A549 (cell line): ENCODE results near the gene LBHD2. TPM values are rescaled to one million over a fixed set of nuclear protein-coding genes. Genes with fewer than 3 reads are reported as not detected.

Source experiments
- ATAC-seq, 2 experiments: fragments of 200-7000 bp in 1 of 2; fragments of >200 bp in 1 of 2; cut with Nextera tagmentation in 1 of 2; cut with Tn5 transposase in 1 of 2; 3 replicates each; pipeline versions ENCODE4 v1.8.0 to v1.9.1; 2018 to 2020; ENCODE audit warnings: mild to moderate bottlenecking in 1 of 2, moderate library complexity in 1 of 2
- CTCF ChIA-PET: fragments of 300-600 bp; sonication (Branson Sonifier 250); formaldehyde crosslinking; extraction: SDS; loops from one replicate; lab custom pipeline; 2021; ENCODE audit warnings: antibody characterized with exemption, inconsistent platforms; lab: Yijun Ruan, JAX
- POLR2A ChIA-PET: fragments of 350-600 bp; formaldehyde crosslinking; extraction: SDS; loops from one replicate; lab custom pipeline; 2021; ENCODE audit warnings: antibody characterized with exemption, inconsistent platforms; lab: Yijun Ruan, JAX
- DNase-seq, 2 experiments: peaks; one replicate each; pipeline versions ENCODE4 v3.0.0 to v3.0.0-alpha.2; 2011 to 2016; ENCODE audit warnings: low read depth in 1 of 2, low spot score in 1 of 2
- FAIRE-seq: peaks from 2 replicates; lab custom pipeline; 2011; peaks lifted over from hg19 to GRCh38; lab: Jason Lieb, UNC
- H3K27ac ChIP-seq, 2 experiments: fragments of >200 bp; sonication (Bioruptor Twin); formaldehyde crosslinking; 3 replicates each; pipeline ENCODE4 v1.5.1; 2016 to 2017
- H3K4me1 ChIP-seq: fragments of >200 bp; sonication (Bioruptor Twin); formaldehyde crosslinking; 3 replicates; pipeline ENCODE4 v1.6.1; 2016
- H3K4me2 ChIP-seq: fragments of >200 bp; sonication (Bioruptor Twin); formaldehyde crosslinking; 3 replicates; pipeline ENCODE4 v1.6.1; 2016
- H3K4me3 ChIP-seq: fragments of >200 bp; sonication (Bioruptor Twin); formaldehyde crosslinking; 3 replicates; pipeline ENCODE4 v1.5.1; 2016
- H3K9me3 ChIP-seq: fragments of >200 bp; sonication (Bioruptor Twin); formaldehyde crosslinking; 3 replicates; pipeline ENCODE4 v1.6.1; 2016
- BHLHE40 ChIP-seq: IDR thresholded peaks from 2 replicates; pipeline ENCODE4 v1.6.1; 2012; ENCODE audit warnings: low read depth, low read length, inconsistent platforms
- CEBPB ChIP-seq, 2 experiments: fragments of >200 bp in 1 of 2; sonication (Bioruptor Twin) in 1 of 2; formaldehyde crosslinking in 1 of 2; IDR thresholded peaks; 2 replicates each; pipeline ENCODE4 v1.6.1; 2012 to 2016
- CHD2 ChIP-seq: fragments of 150-350 bp; IDR thresholded peaks from 2 replicates; pipeline ENCODE4 v1.6.1; 2014; ENCODE audit warnings: low read length; ENCODE audit not compliant: partially characterized antibody
- EHF ChIP-seq: fragments of 250-450 bp; sonication (Bioruptor Pico); IDR thresholded peaks from 2 replicates; pipeline ENCODE4 v1.5.0; 2020; ENCODE audit warnings: mild to moderate bottlenecking
- ELK1 ChIP-seq: fragments of 150-350 bp; IDR thresholded peaks from 2 replicates; pipeline ENCODE4 v1.6.1; 2014; ENCODE audit warnings: low read depth, mild to moderate bottlenecking, low read length
- EP300 ChIP-seq, 2 experiments: fragments of >200 bp; sonication (Bioruptor Twin); formaldehyde crosslinking; IDR thresholded peaks; 2 replicates in 1 of 2; 3 replicates in 1 of 2; pipeline ENCODE4 v1.6.1; 2016 to 2017
- FOSB ChIP-seq: fragments of 250-450 bp; sonication (Bioruptor Pico); IDR thresholded peaks from 2 replicates; pipeline ENCODE4 v1.5.0; 2020; ENCODE audit warnings: mild to moderate bottlenecking, moderate library complexity
- GATA3 ChIP-seq: IDR thresholded peaks from 2 replicates; pipeline ENCODE4 v1.6.1; 2012; ENCODE audit warnings: borderline replicate concordance
- HOXA7 ChIP-seq: fragments of 250-450 bp; sonication (Bioruptor Pico); IDR thresholded peaks from 2 replicates; pipeline ENCODE4 v1.5.0; 2020; ENCODE audit warnings: mild to moderate bottlenecking, moderate library complexity
- HOXB13 ChIP-seq: fragments of 250-450 bp; sonication (Bioruptor Pico); IDR thresholded peaks from 2 replicates; pipeline ENCODE4 v1.5.0; 2020; ENCODE audit warnings: low read depth, mild to moderate bottlenecking, moderate library complexity
- MAFK ChIP-seq: fragments of 450-650 bp; IDR thresholded peaks from 2 replicates; pipeline ENCODE4 v1.6.1; 2014; ENCODE audit not compliant: partially characterized antibody
- MYC ChIP-seq: IDR thresholded peaks from 2 replicates; pipeline ENCODE4 v1.6.1; 2012; ENCODE audit warnings: mild to moderate bottlenecking, inconsistent platforms, low read length, improper control_type of control experiment, borderline replicate concordance
- PBX3 ChIP-seq: IDR thresholded peaks from 2 replicates; pipeline ENCODE4 v1.6.1; 2012
- RAD21 ChIP-seq, 2 experiments: fragments of >200 bp in 1 of 2; sonication (Bioruptor Twin) in 1 of 2; formaldehyde crosslinking in 1 of 2; IDR thresholded peaks in 1 of 2; conservative IDR thresholded peaks in 1 of 2; 2 replicates in 1 of 2; 3 replicates in 1 of 2; pipeline ENCODE4 v1.6.1; 2012 to 2018; ENCODE audit warnings: inconsistent platforms in 1 of 2
- RCOR1 ChIP-seq: fragments of 150-350 bp; IDR thresholded peaks from 2 replicates; pipeline ENCODE4 v1.6.1; 2014; ENCODE audit warnings: antibody characterized with exemption, low read length, low read depth
- RNF2 ChIP-seq: fragments of 200-600 bp; sonication (generic); IDR thresholded peaks from 2 replicates; pipeline ENCODE4 v1.6.1; 2016; ENCODE audit warnings: low read depth, mild to moderate bottlenecking, antibody characterized with exemption, moderate library complexity, borderline replicate concordance
- SREBF2 ChIP-seq: fragments of 450-650 bp; IDR thresholded peaks from 2 replicates; pipeline ENCODE4 v1.6.1; 2014; ENCODE audit warnings: mild to moderate bottlenecking, moderate library complexity
- ZFP36 ChIP-seq: fragments of 450-650 bp; IDR thresholded peaks from 2 replicates; pipeline ENCODE4 v1.6.1; 2014; ENCODE audit warnings: borderline replicate concordance; ENCODE audit not compliant: partially characterized antibody
- ZNF302 ChIP-seq: fragments of 250-450 bp; sonication (Bioruptor Pico); IDR thresholded peaks from 2 replicates; pipeline ENCODE4 v1.9.0; 2021; ENCODE audit warnings: inconsistent platforms, mild to moderate bottlenecking, moderate library complexity
- ZSCAN20 ChIP-seq: fragments of 250-450 bp; sonication (Bioruptor Pico); IDR thresholded peaks from 2 replicates; pipeline ENCODE4 v1.8.0; 2022; ENCODE audit warnings: mild to moderate bottlenecking, moderate library complexity
- WGBS: methylation state at CpG from one replicate; pipeline ENCODE4 v1.1.6; 2017; ENCODE audit errors: missing lambda C conversion rate; 5-methylcytosine and 5-hydroxymethylcytosine counted together
- polyA plus RNA-seq, 4 experiments: library from polyadenylated mRNA; depleted of rRNA in 3 of 4; stranded (reverse); fragments of >200 nt; fragmentation: RNase III in 1 of 4; extraction: RNeasy Plus Mini Kit Qiagen cat#74134 plus additional on column Dnase treatment in 1 of 4; gene quantifications; 2 replicates in 3 of 4; 3 replicates in 1 of 4; pipeline ENCODE4 v1.2.3, GENCODE V29; 2011 to 2017
- TF ChIP-seq, protein P1 (sequence below): IDR thresholded peaks from 2 replicates; pipeline ENCODE4 v1.6.1; 2012
- TF ChIP-seq, protein P2 (sequence below): fragments of >200 bp; sonication (Bioruptor Twin); formaldehyde crosslinking; IDR thresholded peaks from 3 replicates; pipeline ENCODE4 v1.6.1; 2016
- TF ChIP-seq, protein P3 (sequence below): fragments of 250-450 bp; sonication (Bioruptor Pico); IDR thresholded peaks from 2 replicates; pipeline ENCODE4 v1.5.0; 2021; ENCODE audit warnings: mild to moderate bottlenecking, moderate library complexity, borderline replicate concordance
- TF ChIP-seq, protein P4 (sequence below): IDR thresholded peaks from 2 replicates; pipeline ENCODE4 v1.6.1; 2012; ENCODE audit warnings: low read depth, borderline replicate concordance

The LBHD2 gene
- polyA plus RNA-seq, 2 of the 4 experiments (the other 2 are of a cell fraction), result not detected

- H3K27ac ChIP-seq, result peak overlapping the region; percentile 86 to 98
- no peaks in the 10 kb centered on the region for H3K9me3 ChIP-seq
- TF ChIP-seq EHF (CRISPR knock-in tag) (0 out of 2 replicates have a peak, but pooled peaks have one; percentile 6), RAD21 (conservative IDR thresholded peaks at IDR 0.05 in 1 of 2, IDR thresholded peaks at IDR 0.05 in 1 of 2) (no peak), RNF2 (no peak), RCOR1 (no peak)
- TF ChIP-seq, protein P1, sequence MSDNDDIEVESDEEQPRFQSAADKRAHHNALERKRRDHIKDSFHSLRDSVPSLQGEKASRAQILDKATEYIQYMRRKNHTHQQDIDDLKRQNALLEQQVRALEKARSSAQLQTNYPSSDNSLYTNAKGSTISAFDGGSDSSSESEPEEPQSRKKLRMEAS, result peak; percentile 48
- H3K4me3 ChIP-seq, result no peak overlapping the region
- peak overlapping the region; percentile 85 for H3K4me2 ChIP-seq
- POLR2A ChIA-PET, result interaction anchor here (1.1 kb wide), 1 partner anchor 9 kb away, joined by 3 read pairs; no protein-coding TSS in a partner anchor
- DNase-seq, result peak in 1 of 2 experiments; percentile 66
- ATAC-seq, result peak in 1 of 2 experiments; percentile 2; a peak in 3 of 6 replicates
- no peak for FAIRE-seq
- 39% methylated on average over 8 of the region's 11 CpGs for WGBS
- CTCF ChIA-PET, result interaction anchor here (0.8 to 3.7 kb wide), 7 partner anchors 8 to 193 kb away, joined by 3 to 13 read pairs (median 4); partner anchors contain the start of gene TNFAIP2
- peaks cover 93% of the 10 kb centered on the region for H3K4me1 ChIP-seq
These were observed 28.6 kb downstream of the LBHD2 start for GRCh38 chr14:103112400-103113243.

DNA sequence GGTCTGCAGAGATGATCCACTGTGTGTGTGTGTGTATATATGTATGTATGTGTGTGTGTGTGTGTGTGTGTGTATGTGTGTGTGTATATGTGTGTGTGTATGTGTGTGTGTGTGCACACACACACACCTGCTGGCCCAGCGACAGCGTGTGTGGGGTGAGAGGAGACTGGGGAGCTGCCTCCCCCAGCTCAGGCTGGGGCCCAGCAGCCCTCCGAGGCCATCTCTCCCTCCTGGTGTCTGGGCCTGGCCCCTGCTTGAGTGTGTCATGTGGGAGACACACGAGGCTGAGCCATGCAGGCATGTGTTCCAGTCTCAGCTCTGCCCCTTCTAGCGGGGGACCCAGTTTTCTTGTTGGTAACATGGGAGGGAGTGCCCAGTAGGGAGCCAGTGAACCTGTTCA, 29.3 kb downstream of the LBHD2 start:
- H3K4me2 ChIP-seq, result peak overlapping the region; percentile 85; the same call in 1 of the 3 replicates
- WGBS, result 80% methylated on average over 4 of the region's 5 CpGs

DNA sequence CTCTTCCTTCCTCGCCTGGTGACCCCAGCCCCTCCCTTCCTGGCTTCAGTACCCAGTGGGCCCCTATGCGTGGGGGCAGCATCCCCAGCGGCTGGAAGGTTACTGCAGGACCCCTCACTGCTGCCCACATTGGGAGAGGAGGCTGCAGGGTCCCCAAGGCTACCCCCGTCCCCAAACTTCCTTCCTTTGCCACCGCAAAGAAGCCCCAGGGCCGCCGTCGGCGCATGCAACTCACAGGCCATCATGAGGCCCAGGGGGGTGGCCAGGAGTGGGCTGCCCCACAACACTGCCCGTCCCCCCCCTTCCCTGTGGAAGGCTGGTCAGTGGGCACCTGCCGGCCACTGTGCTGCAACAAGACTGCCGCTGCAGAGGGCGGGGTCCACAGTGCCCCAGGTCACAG, 29.8 kb downstream of the LBHD2 start:
- peak overlapping the region; percentile 86 to 98; a peak in 5 of 6 replicates for H3K27ac ChIP-seq
- CTCF ChIA-PET, result interaction anchor here (1.3 kb wide), 1 partner anchor 9 kb away, joined by 7 read pairs; no protein-coding TSS in a partner anchor
- WGBS, result 82% methylated on average over 11 of the region's 13 CpGs
- peaks cover 93% of the 10 kb centered on the region for H3K4me1 ChIP-seq
- ATAC-seq, result no peak
- no peak for DNase-seq
- no peaks in the 10 kb centered on the region for H3K9me3 ChIP-seq
- H3K4me3 ChIP-seq, result no peak overlapping the region
- POLR2A ChIA-PET, result no interaction called here
- no peak for FAIRE-seq
- H3K4me2 ChIP-seq, result no peak overlapping the region
- TF ChIP-seq PBX3 (no peak), BHLHE40 (no peak), ZFP36 (no peak), HOXB13 (no peak), FOSB (CRISPR knock-in tag) (no peak), ZSCAN20 (CRISPR knock-in tag) (no peak), CHD2 (no peak), SREBF2 (no peak), ELK1 (no peak), MAFK (no peak), CEBPB (IDR thresholded peaks at IDR 0.05) (no peak)
- TF ChIP-seq, protein P2, sequence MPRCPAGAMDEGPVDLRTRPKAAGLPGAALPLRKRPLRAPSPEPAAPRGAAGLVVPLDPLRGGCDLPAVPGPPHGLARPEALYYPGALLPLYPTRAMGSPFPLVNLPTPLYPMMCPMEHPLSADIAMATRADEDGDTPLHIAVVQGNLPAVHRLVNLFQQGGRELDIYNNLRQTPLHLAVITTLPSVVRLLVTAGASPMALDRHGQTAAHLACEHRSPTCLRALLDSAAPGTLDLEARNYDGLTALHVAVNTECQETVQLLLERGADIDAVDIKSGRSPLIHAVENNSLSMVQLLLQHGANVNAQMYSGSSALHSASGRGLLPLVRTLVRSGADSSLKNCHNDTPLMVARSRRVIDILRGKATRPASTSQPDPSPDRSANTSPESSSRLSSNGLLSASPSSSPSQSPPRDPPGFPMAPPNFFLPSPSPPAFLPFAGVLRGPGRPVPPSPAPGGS, result no peak
- TF ChIP-seq, protein P3, sequence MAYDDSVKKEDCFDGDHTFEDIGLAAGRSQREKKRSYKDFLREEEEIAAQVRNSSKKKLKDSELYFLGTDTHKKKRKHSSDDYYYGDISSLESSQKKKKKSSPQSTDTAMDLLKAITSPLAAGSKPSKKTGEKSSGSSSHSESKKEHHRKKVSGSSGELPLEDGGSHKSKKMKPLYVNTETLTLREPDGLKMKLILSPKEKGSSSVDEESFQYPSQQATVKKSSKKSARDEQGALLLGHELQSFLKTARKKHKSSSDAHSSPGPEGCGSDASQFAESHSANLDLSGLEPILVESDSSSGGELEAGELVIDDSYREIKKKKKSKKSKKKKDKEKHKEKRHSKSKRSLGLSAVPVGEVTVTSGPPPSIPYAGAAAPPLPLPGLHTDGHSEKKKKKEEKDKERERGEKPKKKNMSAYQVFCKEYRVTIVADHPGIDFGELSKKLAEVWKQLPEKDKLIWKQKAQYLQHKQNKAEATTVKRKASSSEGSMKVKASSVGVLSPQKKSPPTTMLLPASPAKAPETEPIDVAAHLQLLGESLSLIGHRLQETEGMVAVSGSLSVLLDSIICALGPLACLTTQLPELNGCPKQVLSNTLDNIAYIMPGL (CRISPR knock-in tag), result no peak
- TF ChIP-seq, protein P4, sequence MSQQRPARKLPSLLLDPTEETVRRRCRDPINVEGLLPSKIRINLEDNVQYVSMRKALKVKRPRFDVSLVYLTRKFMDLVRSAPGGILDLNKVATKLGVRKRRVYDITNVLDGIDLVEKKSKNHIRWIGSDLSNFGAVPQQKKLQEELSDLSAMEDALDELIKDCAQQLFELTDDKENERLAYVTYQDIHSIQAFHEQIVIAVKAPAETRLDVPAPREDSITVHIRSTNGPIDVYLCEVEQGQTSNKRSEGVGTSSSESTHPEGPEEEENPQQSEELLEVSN, result no peak

More for the DNA sequence above, 29.3 kb downstream of the LBHD2 start:
- no peaks in the 10 kb centered on the region for H3K9me3 ChIP-seq
- ATAC-seq (no peak), FAIRE-seq (no peak), DNase-seq (no peak)
- ChIA-PET POLR2A (no interaction called here), CTCF (interaction anchor here (0.8 to 3.3 kb wide), 3 partner anchors 8 to 193 kb away, joined by 4 to 13 read pairs (median 7); no protein-coding TSS in a partner anchor)
- TF ChIP-seq ZNF302, result no peak
- no peak for TF ChIP-seq HOXB13
- no peak for TF ChIP-seq HOXA7
- no peak for TF ChIP-seq GATA3
- TF ChIP-seq EP300 (IDR thresholded peaks at IDR 0.05), result no peak
- no peak for TF ChIP-seq MYC
- no peak for TF ChIP-seq RCOR1
- TF ChIP-seq PBX3, result no peak
- no peak overlapping the region for H3K4me3 ChIP-seq
- peak overlapping the region; percentile 86 to 98 for H3K27ac ChIP-seq
- H3K4me1 ChIP-seq, result peaks cover 93% of the 10 kb centered on the region
